Left ventricle myocardium superior (tissue), 1 donor: ENCODE results near the gene DCDC2C. TPM values are rescaled to one million over a fixed set of nuclear protein-coding genes. Genes with fewer than 3 reads are reported as not detected.

Experiments used
- ATAC-seq: fragments of 200-7000 bp; cut with Tn5 transposase; one replicate; pipeline ENCODE4 v1.9.1; 2020; ENCODE audit warnings: mild to moderate bottlenecking, moderate library complexity
- DNase-seq: peaks from one replicate; pipeline ENCODE4 v3.0.0-alpha.2; 2020
- intact Hi-C: fragments of 100-400 bp; cut with micrococcal nuclease; formaldehyde crosslinking; loops from one replicate; pipeline ENCODE4 v1.11.0; 2022
- total RNA-seq: library from RNA; stranded (reverse); fragmentation: NEBNext Ultra II Directional; extraction: Animal tissue kit (Norgen Biotek cat#: 25700); gene quantifications from one replicate; pipeline ENCODE4 v1.2.1, GENCODE V29; 2021
- donor health status: DM: no; HTN: yes; CAD: no; lungs with severe emphysema.

The DCDC2C gene
- total RNA-seq, 1 donor from 2014 or later, result not detected

DNA sequence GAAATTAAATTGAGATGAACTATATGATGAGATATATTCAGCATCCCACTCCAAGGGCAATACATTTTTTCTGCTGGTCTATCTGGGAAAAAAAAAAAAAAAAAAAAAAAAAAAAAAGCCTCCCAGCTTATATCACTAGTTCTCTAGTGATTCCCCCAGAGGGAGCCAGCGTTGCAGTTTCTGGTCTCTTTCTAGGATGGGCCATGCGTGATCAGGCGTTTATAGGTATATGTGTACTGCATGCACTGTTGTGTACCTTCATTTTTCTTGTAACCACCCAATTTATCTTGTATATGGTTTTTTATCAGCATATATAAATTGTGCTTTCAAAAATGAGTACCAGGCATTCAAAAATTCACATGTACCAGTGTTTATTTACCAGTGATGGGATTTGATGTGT, 35.1 kb downstream of the DCDC2C start:
- no peak for ATAC-seq
- DNase-seq, result no peak
- intact Hi-C loops, result no loop called here

DNA sequence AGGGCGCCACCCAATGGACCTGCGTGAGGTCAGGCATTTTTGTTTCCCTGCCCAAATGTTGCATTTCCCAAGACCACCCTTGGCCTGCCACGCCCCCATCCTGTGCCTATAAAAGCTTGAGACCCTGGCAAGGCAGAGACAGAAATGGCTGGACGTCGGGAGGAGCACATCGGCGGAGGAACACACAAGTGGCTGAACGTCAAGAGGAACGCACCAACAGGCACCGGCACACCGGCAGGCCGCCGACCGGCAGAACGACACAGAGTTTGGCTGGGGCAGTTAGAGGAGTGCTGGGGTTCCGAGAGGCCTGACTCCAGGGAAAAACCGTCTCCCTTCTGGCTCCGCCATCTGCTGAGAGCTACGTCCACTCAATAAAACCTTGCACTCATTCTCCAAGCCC, 35.9 kb downstream of the DCDC2C start:
- no peak for DNase-seq
- no peak for ATAC-seq
- intact Hi-C loops, result no loop called here

DNA sequence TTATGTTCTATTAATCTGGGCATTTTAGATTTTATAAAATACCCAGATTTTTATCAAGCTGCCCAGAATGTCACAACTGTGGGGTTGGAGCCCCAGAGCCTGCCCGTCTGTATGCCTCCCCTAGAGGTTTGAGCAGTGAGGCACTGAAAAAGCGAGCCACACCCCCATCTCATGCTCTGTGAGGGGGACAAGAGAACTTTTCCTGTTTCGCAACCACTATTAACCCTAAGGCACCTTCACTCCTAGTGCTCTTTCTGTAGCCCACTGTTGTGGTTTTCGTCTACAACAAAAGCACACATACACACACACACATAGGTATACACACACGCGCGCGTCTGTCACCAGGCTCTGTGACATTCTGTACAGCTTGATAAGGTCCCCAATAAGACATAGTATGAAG, 38.0 kb downstream of the DCDC2C start:
- ATAC-seq (no peak), DNase-seq (no peak)
- intact Hi-C loops, result no loop called here

DNA sequence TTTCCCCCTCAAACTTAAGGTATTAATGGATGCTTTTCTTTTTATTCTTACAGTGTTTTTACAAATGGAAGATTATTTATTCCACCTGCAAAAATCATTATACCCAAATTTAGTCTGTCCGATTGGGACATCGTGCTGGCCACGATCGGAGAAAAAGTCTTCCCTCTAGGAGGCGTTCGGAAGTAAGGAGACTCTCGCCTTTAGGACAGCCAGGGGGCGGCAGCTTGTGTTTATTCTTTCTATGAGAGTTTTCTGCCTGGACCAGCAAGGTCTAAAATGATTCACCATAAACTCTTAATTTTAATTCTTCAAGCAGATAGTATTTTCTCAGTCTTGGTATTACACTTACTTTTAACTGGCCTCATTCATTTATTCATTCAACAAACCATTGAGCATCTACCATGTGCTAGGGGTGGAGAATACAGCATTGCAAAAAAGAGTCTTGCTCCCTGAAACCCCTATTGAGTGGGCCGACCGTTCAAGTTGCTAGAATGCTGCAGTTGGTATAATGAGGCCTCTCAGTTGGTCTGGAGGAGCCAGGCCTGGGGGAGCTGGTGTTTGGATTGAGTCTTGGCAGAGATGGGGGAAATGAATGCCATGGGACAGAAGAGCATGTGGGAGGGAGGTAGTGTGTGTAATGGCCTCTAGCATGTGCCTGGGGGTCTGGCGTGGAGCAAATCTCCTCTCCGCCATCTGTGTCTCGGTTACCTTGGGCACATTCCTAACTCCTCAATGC, 38.7 kb downstream of the DCDC2C start:
- DNase-seq (no peak), ATAC-seq (no peak)
- intact Hi-C loops, result no loop called here

DNA sequence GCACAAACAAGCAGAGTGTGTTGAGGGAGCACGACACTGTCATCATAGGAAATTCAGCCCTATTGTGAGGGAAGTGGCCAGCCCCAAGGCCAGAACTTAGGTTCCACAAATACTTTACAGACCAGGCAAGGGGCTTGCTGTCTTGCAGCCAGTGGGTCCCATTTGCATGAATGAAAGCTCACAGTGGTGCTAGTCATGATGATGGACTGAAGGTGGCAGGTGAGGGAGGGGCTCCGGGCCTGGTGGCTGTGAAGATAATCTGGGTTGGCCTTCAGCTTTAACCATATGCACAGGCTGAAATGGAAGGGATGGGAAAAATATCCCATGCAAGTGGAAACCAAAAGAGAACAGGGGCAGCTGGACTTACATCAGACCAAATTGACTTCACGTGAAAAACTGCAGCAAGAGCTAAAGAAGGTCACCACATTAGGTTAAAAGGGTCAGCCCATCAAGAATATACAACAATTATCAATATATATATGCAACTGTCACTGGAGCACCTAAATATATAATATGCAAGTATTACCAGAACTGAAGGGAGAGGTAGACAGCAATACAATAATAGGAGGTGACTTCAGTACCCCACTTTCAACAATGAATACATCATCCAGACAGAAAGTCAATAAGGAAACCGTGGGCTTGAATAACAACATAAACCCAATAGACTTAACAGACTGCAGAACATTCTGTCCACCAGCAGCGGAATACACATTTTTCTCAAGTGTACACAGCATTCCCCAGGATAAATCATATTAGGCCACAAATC, 39.6 kb downstream of the DCDC2C start:
- intact Hi-C loops, result no loop called here
- DNase-seq (no peak), ATAC-seq (no peak)

DNA sequence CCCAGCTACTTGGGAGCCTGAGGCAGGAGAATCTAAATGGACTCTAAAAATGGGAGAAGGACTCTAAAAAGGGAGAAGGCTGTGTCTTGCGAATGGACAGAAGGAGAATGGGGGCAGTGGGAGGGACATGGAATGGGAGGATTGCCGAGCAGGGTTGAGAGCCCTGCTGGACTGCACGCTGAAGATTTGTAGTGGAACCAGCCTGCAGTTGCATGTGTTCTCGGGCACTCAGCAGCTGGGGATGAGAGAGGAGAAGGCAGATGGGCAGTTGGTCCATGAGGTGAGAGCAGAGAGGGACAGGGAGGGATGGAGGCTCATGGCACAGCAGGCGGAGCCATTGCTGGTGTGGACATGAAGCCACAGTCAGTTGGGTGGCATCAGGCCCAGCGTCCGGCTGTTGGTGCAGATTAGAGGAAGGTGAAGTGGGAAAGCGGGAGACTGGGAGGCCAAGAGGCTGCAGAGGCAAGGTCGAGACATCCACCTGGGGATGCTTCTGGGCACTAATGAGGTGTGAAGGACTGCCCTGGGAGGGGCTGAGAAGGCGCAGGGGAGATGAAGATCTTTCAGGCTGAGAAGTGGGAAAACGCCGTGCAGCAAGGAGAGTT, 40.7 kb downstream of the DCDC2C start:
- ATAC-seq (no peak), DNase-seq (no peak)
- intact Hi-C loops, result no loop called here

DNA sequence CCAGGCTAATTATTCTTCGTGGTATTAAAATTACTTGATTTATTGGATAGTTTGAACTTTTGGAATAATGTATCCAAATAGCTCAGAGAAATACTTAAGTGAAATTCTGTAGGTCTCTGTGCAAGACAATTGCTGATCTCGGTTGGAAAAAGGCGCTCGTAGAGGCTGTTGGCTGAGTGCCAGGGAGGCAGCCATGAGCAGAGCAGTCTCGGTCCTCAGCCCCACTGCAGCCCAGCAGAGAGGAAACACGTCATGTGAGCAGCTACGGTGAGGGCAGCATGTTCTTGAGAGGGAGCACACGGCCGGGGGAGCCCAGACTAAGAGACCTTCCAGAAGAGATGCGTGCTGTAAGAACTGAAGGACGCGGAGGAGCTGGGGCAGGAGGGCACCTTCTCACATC, 42.5 kb downstream of the DCDC2C start:
- ATAC-seq (no peak), DNase-seq (no peak)
- intact Hi-C loops, result no loop called here

DNA sequence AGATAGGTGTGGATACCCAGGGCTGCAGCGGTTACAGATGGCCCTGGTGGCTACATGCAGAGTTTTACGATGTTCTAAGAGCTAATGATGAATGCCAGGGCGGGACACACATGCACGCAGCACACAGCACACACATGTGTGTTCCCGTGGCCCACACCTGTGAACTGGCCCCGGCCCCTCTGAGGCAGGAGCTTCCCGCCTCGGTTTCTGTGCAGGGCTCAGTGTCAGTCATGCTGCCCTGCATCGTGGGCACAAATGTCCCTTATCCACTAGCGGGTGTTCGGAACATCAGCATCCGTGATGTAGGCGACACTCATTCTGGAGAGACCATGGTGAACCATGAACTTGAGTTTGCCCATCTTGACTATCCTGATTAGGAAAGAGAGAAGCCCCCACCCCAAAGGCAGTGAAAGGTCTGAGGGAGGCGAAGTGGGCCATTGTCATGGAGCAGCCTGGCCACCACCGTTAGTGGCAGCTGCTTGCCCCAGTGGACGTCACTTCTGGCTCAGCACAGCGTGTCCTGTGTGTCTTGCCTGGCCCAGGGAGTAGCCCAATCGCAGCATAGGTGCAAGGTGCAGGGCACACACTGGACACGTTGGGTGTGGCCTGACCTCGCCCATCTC, 43.8 kb downstream of the DCDC2C start:
- intact Hi-C loops, result no loop called here
- ATAC-seq (no peak), DNase-seq (no peak)

DNA sequence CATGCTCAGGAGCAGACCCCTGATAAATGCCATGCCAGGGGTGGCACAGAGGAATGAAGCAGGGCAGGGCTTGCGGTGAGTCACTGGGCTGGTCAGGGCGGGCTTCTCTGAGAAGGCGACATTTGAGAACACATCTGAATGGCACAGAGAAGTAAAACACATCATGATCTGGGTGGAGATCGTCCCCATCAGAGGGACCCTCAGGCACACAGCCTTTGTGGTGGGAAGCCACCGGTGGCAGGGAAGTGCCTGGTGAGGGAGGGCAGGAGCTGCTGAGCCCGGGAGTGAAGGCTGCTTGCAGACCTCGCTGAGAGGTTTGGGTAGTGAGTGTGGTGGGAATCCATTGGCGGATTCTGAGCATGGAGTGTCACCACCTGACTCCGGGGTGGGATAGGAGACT, 44.5 kb downstream of the DCDC2C start:
- ATAC-seq, result no peak
- DNase-seq, result no peak
- intact Hi-C loops, result no loop called here

DNA sequence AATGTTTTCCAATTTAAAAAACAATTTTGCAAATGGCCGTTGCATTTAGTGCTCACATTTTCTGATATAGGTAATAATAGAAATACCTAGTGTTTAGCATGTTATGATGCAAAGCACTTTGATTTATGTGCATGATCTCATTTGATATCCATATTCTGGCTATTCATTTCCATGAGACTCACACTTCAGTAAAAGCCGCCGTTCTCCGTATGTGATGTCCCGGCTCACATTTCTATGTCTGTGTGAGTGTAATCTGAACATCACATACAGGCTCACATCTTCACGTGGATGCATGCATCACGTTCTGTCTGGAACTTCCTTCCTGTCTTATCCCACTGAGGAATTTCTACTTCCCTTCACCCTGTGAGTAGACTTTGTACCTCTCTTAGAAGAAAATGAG, 45.8 kb downstream of the DCDC2C start:
- intact Hi-C loops, result no loop called here
- ATAC-seq, result no peak
- DNase-seq, result no peak

DNA sequence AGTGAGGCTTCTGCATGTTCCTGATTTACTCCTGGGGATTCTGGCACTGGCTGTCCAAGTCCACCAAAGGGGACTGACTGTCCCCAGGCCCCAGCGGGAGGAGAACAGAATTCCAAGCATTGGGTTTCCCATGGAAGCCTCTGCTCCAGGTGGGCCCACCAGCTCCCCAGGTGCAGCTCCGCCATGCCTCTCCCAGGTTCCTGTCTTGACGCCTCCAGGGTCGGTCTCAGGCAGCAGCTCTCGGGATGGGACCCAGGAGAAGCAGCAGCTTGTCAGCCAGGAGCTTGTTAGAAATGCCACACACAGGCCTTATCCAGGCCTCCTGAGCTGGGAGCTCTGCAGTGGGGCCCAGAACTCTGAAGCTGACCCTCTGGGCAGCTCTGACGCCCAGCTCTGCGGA, 47.9 kb downstream of the DCDC2C start:
- ATAC-seq, result no peak
- DNase-seq, result no peak
- intact Hi-C loops, result no loop called here

DNA sequence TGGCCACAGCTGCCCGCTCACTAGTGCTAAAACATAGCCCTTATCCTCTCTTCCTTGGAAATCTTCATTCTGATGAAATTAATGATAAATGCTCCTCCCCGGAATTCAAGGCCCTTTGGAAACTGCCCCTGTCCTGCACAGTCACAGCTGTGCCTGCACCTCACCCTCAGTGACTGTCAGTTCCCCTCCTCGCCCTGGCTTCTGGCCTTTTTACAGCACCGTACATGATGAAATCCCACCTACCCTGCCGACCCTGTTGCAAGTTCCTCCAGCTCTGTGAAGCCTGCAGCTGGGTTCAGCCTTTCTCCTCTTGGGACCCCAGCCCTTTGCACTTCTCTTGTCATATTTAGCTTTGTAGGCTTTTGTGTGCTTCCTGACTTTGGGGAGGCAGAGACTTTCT, 48.4 kb downstream of the DCDC2C start:
- no peak for ATAC-seq
- DNase-seq, result no peak
- intact Hi-C loops, result no loop called here

DNA sequence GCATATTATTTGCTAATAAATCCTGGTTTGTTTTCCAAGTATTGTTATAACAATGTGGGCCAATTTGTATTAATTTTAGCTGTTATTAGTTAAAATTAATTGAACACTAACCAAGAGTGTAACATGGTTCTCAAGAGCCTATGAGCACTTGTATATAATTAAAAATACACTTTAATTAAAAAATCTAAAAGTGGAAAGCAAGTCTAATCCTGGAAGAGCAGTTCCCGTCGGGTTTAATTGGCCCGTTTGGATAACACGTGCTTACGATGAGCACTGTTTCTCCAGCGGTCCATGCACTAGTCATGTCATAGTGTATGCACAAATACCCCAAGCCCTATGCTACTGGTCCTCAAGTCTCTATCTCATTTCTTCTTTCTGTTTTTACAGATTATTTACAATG, 49.0 kb downstream of the DCDC2C start:
- no peak for DNase-seq
- intact Hi-C loops, result no loop called here

DNA sequence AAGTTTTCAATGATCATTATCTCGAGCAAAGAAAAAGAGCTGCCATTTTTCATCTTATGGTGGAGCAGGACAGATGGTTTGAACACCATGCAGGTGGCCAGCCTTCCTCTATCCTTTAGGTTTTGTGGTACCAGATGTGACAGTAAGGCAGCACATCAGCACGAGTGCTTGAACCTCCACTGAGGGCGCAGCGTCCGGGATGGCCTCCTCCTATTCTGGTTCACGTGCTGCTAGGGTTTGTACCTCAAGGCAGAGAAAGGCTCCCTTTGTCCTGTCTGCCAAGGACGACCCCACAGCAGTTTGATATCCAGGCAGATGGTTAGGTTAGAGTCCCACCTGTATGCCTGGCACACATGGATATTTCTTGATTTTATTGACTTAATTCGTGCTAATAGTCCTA, 50.2 kb downstream of the DCDC2C start:
- no peak for DNase-seq
- intact Hi-C loops, result no loop called here
- ATAC-seq, result no peak

More for the DNA sequence above, 49.0 kb downstream of the DCDC2C start:
- no peak for ATAC-seq

DNA sequence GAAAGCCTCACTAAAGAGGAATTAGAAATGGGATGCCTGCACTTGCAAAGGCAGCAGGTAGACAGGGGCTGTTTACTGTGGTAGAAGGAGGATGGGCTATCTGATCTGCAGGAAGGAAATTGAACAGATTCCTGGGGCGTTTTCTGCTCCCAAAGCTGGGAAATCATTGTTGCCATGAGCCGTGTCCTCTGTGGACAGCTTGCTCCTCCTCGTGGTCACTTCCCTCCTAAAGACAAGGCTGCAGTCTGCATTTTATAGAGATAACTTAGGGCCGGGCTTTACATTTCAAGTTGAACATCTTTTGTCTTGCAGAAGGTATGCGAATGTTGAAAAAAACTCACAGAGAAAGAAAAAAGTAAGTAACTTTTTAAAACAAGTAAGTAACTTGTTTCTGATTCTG, 50.9 kb downstream of the DCDC2C start:
- no peak for ATAC-seq
- intact Hi-C loops, result no loop called here
- no peak for DNase-seq

DNA sequence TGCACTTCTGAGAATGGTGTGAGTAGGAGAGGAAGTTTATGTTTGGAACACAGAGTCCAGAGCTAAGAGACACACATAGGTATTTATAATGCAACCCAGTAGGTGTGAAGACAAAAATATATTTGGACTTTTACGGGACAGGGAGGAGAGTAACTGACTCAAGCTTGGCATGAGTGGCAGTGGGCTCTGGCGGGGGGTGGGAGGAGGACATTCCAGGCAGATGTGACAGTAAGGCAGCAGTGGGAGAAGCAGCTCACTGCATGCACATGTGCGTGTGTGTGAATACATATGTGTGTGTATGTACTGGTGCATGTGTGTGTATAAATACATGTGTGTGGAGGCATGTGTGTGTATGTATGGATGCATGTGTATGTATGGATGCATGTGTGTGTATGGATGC, 51.4 kb downstream of the DCDC2C start:
- no peak for DNase-seq
- no peak for ATAC-seq
- intact Hi-C loops, result no loop called here

DNA sequence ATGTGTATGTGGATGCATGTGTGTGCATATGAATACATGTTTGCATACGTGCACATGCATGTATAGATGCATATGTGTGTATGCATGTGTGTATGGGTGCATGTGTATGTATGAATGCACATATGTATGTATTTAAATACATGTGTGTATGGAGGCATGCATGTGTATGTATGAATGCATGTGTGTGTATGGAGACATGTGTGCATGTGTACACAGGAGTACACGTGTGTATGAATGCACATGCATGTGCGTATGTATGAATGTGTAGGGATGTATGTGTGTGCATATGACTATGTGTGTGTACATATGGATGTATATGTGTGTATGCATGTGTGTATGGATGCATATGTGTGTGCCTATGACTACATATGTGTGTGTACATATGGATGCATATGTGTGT, 51.9 kb downstream of the DCDC2C start:
- no peak for DNase-seq
- ATAC-seq, result no peak
- intact Hi-C loops, result no loop called here

DNA sequence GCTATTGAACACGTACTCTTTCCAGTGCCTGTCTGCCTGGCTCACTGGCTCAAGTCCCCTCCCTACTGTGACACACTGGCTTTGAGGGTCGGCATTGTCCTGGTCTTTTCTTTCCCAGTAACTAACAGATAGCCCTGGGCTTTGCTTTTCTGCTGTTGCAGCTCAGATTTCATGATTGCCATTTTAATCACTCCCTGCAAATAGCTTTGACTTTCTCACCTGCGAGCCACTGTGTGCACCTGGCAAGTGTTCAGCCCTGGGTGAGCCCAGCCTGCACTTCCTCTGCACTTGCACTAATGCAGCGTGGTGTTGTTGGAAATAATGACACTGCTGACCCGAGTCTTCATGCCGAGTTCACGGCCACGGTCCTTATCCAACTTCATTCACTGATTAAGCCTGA, 52.9 kb downstream of the DCDC2C start:
- DNase-seq (no peak), ATAC-seq (no peak)
- intact Hi-C loops, result no loop called here

DNA sequence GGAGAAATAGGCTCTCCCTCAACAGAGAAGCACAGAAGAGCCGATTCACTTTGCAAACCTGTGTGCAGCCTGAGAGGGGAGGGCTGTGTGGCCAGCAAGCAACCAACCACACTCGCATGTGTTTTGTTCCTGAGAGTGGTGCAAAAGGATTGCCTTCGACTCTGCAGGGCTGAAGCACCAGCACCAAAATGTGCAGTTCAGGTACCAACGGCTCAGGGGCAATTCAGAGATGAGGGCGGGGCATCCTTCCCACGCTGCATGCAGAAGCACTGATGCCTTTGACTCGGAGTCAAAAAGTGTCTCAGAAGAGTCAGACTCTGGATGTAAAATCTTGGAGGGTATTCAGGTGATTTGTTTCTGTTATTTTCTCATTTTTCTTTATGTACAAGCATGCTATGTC, 55.5 kb downstream of the DCDC2C start:
- intact Hi-C loops, result no loop called here

DNA sequence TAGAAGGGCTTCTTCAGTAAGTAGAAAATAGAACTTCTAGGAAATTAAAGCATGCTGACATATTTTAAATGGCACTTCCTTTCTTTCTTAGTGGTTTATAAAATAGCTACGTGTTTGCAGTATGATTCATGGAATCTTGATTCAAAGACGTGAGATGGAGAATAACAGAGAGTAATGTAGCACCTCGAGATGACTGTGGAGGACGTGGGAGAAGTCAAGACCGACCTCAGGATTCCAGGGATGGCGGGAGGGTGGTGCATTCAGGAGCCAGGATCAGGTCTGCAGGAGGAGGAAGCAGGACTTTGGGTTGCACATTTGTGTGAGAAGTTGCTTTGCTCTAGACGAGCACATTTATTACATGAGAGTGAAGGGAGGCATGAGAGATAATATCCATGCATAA, 56.0 kb downstream of the DCDC2C start:
- intact Hi-C loops, result no loop called here
- DNase-seq, result no peak
- ATAC-seq, result no peak

More for the DNA sequence above, 55.5 kb downstream of the DCDC2C start:
- DNase-seq (no peak), ATAC-seq (no peak)
